Heart left ventricle (tissue), 13 donors: ENCODE results near the gene NRF1.

Source experiments
- CTCF ChIP-seq, 12 donors: fragments of 200-600 bp; sonication (generic) in 4 of 12; IDR thresholded peaks; one replicate each; pipeline versions ENCODE4 v1.5.0 to v1.8.0; 2018 to 2022; ENCODE audit warnings: antibody characterized with exemption in 12 of 12, mild to moderate bottlenecking in 5 of 12
- POLR2A ChIP-seq, 2 donors: fragments of 450-650 bp; IDR thresholded peaks; one replicate each; pipeline ENCODE4 v1.6.1; 2017; ENCODE audit warnings: antibody characterized with exemption in 2 of 2, mild to moderate bottlenecking in 2 of 2, moderate library complexity in 2 of 2
- donor health status: ischemic (EF 13 %, LVEDD 7.1; RV severe dilation, severe dysfunction).
- donor health status: DM: no; HTN: yes; CAD: no.
- donor health status: DM: no; HTN: no; CAD: no.
- donor health status: ischemic (EF 25% LVEDD 6.9; RV normal size, moderate dysfunction).
- donor health status: ischemic (EF 25% LVEDD 5.7; RV mildly dilated, moderate dysfunction).
- donor health status: ischemic (EF 35%, LVEDD 5.7; RV mildly dilated, moderate dysfunction).
- donor health status: nonischemic (EF 11% LVEDD 7.7; RV severe dilation, severe dysfunction).
- donor health status: DM: yes; HTN: yes; CAD: no.
- donor health status: PGD.
- donor health status: ischemic (EF 29% LVEDD 5.4; RV normal size, mild dysfunction).
- donor health status: nonischemic (EF 23%, LVEDD 6.1; RV moderate dilation, normal function).

GRCh38 chr7:129769400-129769774 is 157.9 kb downstream of the NRF1 start:
- TF ChIP-seq CTCF (IDR thresholded peaks at IDR 0.05) (no peak), POLR2A (IDR thresholded peaks at IDR 0.05) (no peak)
